ENCODE results near the gene H2BK1.

GRCh38 chr7:151178236-151178635 is 32.1 kb downstream of the H2BK1 start:
- TF ChIP-seq CTCF (conservative IDR thresholded peaks at IDR 0.05) (no peak), EZH2 (IDR thresholded peaks at IDR 0.05; ENCODE audit: low read depth) (no peak)
